ENCODE results near the gene ADGRB3. TPM values are rescaled to one million over a fixed set of nuclear protein-coding genes. Genes with fewer than 3 reads are reported as not detected.
"Not testable (repeated sequence)": the region's sequence is repeated elsewhere in the genome, so short reads cannot be mapped to it uniquely, and the experiment has no call there.

ADGRB3 gene
- total RNA-seq, 1 donor from 2014 or later: 3.5 TPM

DNA sequence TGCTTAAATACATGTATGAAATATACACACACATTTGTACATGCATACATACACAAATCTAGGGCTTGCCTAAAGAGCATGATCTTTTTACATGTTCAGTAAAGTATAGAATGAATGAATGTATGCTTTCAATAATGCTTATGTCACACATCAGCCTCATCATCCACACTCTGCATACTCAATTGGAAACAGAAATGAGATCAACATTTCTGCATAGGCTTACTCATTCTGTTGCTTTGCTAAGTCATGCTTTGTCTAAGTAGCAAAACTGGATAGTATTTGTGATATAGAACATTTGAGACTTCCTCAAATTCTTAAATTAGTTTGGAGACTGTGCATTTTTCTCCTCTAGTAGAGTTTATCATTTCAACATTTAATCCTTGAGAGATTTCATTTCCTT is 343.3 kb downstream of the ADGRB3 start:
- DNase-seq: no peak
- intact Hi-C loops (cut with DNase I): no loop called here
- ATAC-seq: no peak
- H3K36me3 ChIP-seq: no peaks in the 10 kb centered on the region
- no peaks in the 10 kb centered on the region for H3K9me3 ChIP-seq
- H3K27ac ChIP-seq: no peak overlapping the region
- H3K4me1 ChIP-seq: no peaks in the 10 kb centered on the region
- TF ChIP-seq, protein P1, sequence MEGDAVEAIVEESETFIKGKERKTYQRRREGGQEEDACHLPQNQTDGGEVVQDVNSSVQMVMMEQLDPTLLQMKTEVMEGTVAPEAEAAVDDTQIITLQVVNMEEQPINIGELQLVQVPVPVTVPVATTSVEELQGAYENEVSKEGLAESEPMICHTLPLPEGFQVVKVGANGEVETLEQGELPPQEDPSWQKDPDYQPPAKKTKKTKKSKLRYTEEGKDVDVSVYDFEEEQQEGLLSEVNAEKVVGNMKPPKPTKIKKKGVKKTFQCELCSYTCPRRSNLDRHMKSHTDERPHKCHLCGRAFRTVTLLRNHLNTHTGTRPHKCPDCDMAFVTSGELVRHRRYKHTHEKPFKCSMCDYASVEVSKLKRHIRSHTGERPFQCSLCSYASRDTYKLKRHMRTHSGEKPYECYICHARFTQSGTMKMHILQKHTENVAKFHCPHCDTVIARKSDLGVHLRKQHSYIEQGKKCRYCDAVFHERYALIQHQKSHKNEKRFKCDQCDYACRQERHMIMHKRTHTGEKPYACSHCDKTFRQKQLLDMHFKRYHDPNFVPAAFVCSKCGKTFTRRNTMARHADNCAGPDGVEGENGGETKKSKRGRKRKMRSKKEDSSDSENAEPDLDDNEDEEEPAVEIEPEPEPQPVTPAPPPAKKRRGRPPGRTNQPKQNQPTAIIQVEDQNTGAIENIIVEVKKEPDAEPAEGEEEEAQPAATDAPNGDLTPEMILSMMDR (IDR thresholded peaks at IDR 0.05): no peak
- H3K27me3 ChIP-seq: no peaks in the 10 kb centered on the region
- H3K4me3 ChIP-seq: no peak overlapping the region

DNA sequence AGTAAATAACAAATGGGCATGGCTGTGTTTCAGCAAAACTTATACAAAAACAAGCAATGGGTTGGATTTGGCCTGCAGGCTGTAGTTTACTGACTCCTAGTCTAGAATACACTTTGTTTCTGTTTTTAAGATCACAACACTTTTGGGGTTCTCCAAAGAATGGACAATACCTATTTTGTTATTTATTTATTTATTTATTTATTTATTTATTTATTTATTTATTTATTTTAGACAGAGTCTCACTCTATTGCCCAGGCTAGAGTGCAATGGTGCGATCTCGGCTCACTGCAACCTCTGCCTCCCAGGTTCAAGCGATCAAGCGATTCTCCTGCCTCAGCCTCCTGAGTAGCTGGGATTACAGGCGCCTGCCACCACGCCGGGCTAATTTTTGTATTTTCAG is 346.6 kb downstream of the ADGRB3 start:
- H3K4me1 ChIP-seq; ATAC-seq; H3K4me3 ChIP-seq; H3K27me3 ChIP-seq; intact Hi-C loops (cut with DNase I); H3K27ac ChIP-seq; H3K36me3 ChIP-seq; H3K9me3 ChIP-seq; DNase-seq: not testable (repeated sequence)

DNA sequence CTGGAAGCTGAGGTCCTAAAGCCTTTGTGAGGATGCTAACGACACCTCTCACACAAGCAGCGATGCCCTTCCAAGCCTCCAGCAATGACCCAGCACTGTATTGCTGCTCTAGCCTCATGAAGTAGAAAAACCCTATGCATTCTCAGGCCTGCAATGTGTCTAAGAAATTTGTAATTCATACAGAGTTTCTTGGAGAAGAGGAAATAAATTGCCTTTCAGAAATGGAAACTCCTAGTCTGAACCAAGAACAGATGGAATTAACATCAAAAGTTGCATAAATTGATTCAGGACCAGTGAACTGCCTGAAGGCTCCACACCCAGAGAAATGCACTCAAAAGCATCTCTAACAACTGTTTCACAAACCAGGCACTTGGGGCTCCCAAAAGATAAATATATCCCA is 353.6 kb downstream of the ADGRB3 start:
- H3K4me1 ChIP-seq: no peaks in the 10 kb centered on the region
- intact Hi-C loops (cut with DNase I): no loop called here
- no peak for ATAC-seq

DNA sequence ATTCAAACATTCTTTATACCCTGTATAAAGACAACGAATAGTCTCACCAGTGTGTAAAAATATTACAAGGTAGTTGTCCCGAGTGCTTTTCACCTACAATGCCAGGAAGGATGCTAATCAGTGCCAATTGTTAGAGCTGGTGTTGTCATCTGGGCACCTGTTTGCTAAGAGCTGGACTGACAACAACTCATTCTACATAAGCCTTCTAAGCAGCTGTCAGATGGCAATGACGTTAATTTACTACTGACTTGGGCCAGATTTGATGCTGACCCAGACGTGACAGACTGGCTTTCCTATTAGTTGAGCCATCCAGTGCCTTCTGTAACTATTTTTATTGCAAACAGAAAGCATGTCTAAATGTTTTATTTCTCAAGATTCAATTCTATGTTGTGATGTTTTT is 355.2 kb downstream of the ADGRB3 start:
- no peak for DNase-seq
- Histone ChIP-seq H3K36me3 (no peaks in the 10 kb centered on the region), H3K9me3 (no peaks in the 10 kb centered on the region), H3K4me1 (no peaks in the 10 kb centered on the region), H3K27ac (no peak overlapping the region), H3K27me3 (no peaks in the 10 kb centered on the region), H3K4me3 (no peak overlapping the region)
- intact Hi-C loops (cut with DNase I): no loop called here
- TF ChIP-seq, protein P1 (IDR thresholded peaks at IDR 0.05): no peak
- no peak for ATAC-seq

More for the DNA sequence above, 353.6 kb downstream of the ADGRB3 start:
- no peak overlapping the region for H3K4me3 ChIP-seq
- no peak for DNase-seq
- no peak overlapping the region for H3K27ac ChIP-seq
- TF ChIP-seq, protein P1 (IDR thresholded peaks at IDR 0.05): no peak
- H3K27me3 ChIP-seq: no peaks in the 10 kb centered on the region
- no peaks in the 10 kb centered on the region for H3K36me3 ChIP-seq
- no peaks in the 10 kb centered on the region for H3K9me3 ChIP-seq

DNA sequence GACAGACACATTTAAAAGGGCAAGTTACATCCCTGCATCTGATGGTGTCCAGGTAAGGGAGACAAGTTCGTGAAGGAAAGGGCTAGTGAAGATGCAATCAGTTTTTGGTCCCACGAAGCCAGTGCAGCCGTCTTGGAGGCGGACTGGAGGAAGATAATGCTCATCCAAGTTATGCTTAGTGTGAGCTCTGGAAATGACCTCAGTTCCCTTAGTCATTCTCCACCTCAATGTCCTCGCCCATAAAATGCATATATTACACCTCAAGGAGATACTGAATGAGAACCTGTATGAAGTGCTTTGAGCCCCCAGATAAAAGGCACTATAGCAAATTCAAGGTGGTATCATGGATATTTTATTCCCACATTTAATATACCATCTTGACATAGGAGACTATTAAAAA is 358.8 kb downstream of the ADGRB3 start:
- intact Hi-C loops (cut with DNase I): no loop called here
- no peaks in the 10 kb centered on the region for H3K4me1 ChIP-seq
- TF ChIP-seq, protein P1 (IDR thresholded peaks at IDR 0.05): no peak
- H3K27me3 ChIP-seq: no peaks in the 10 kb centered on the region
- no peak overlapping the region for H3K4me3 ChIP-seq
- H3K36me3 ChIP-seq: no peaks in the 10 kb centered on the region
- no peaks in the 10 kb centered on the region for H3K9me3 ChIP-seq
- no peak overlapping the region for H3K27ac ChIP-seq
- ATAC-seq (no peak), DNase-seq (no peak)

DNA sequence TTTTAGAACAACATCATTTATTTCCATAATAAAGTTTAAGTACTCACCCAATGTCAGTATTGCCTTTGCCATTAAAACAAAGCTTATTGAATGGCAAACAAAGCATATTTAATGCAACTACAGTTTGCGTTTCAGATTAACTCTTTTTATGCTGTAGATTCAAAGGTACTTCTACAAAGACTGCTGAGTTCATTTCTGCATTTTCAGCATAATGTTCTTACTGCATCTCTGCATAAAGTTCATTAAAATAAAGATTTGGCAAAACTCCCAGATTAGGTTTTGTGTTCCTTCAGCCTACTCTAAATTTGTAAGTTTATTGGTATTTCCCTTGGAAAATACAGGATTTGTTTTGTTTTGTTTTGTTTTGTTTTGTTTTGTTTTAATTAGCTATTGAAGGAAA is 359.4 kb downstream of the ADGRB3 start:
- TF ChIP-seq, protein P1 (IDR thresholded peaks at IDR 0.05): no peak
- no peak for DNase-seq

More for the DNA sequence above, 359.4 kb downstream of the ADGRB3 start:
- ATAC-seq: no peak
- H3K36me3 ChIP-seq: no peaks in the 10 kb centered on the region
- no peaks in the 10 kb centered on the region for H3K9me3 ChIP-seq
- H3K4me1 ChIP-seq: no peaks in the 10 kb centered on the region
- H3K4me3 ChIP-seq: no peak overlapping the region
- H3K27me3 ChIP-seq: no peaks in the 10 kb centered on the region
- intact Hi-C loops (cut with DNase I): no loop called here
- H3K27ac ChIP-seq: no peak overlapping the region

Measured in upper lobe of right lung (tissue), 1 donor.